NCI-H69 (cell line): Measurements from ENCODE around the gene CDC25C.
"Not testable (repeated sequence)": the region's sequence is repeated elsewhere in the genome, so short reads cannot be mapped to it uniquely, and the experiment has no call there.

ENCODE experiments used
- DNase-seq: peaks from one replicate; lab custom pipeline; 2025; lab: John Stamatoyannopoulos, UW

The CDC25C gene

DNA sequence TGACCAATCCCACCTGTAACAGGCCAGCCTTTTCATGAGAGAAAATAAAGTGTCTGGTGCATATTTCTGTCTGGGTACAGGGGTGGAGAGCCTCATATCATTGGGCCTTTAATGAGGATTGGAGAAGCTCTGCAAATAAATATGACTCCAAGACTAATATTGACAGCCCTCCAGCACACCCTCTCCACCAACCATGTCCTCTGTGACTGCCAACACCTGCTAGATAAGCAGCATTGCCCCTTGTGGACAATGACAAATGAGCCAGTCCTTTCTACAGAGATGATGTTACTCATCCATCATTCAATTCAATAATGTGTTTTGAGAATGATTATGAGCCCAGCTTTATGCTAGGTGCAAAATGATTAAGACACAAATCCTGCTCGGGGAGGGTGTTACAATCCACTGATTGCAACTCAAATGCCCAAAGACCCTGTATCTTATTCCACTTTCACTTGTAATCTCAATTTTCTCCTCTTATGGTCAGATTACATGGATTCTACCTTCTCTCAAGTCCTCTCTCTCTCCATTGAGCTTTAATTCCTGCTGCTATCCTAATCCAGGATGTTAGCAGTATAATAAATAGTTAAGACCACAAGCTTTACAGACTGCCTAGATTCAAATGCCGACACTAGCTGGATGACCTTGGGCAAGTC is 55.1 kb downstream of the CDC25C start:
- peak; percentile 83 for DNase-seq

GRCh38 chr5:138275895-138276294 is 55.7 kb downstream of the CDC25C start:
- no peak for DNase-seq

- DNase-seq = peak; percentile 95
These were observed 56.2 kb downstream of the CDC25C start for GRCh38 chr5:138275379-138275782.

DNA sequence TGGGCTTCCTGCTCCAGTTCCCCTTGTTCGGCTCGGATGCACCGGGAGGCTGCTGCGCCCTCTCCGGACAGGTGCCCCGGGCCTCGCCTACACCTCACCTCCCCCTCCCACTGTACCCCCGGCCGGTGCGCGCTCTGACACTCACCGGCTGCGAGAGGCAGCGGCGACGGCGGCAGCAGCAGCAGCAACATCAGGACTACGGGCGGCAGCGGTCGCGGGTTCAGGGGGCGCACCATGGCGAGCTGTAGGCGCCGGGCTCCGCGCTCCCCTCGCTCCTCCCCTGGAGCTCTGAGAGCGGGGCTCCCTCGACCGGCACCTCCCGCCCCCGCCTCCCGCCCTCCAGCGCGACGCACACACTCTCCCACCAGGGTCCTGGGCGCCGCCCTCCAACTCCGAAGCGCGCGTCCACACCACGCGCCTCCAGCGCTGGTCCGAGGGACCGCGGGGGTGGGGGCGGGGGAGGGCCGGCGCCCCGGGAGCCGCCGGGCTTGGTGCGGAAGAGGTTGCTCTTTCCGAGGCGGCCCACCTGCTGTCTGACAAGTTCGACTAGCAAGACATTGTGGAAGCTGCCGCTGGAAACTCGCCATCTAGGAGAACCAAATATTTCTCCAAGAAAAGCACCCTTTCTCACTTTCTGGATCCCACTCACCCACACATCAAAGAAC is 57.3 kb downstream of the CDC25C start, which contains the start of gene GFRA3:
TSS of gene GFRA3 (minus strand) at position 433 of the 665 bp plus-strand sequence. CDS start at position 236, 197 bp downstream.
- peak; percentile 74 for DNase-seq

DNA sequence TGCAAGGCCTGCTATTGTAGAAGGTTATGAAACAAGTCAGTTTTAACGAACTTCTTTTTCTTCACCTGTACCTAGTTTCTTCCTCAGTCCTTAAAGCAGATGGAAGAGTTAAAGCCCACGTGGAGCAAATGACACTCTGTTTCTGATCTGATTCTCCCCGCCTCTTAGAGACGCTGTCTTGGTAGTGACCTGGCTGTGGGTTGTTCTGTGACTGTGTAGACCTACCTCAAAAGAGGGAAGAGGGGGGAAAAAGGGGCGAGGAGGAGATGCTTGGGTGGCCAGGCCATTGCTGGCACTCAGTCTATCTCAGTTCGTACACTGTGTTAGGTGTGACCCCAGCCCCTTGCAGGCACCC is 57.8 kb downstream of the CDC25C start:
- DNase-seq = no peak

- DNase-seq = no peak
These were observed 58.9 kb downstream of the CDC25C start for GRCh38 chr5:138272681-138273080.

- DNase-seq = no peak
These were observed 60.3 kb downstream of the CDC25C start for GRCh38 chr5:138271281-138271680.

- DNase-seq = no peak
These were observed 67.4 kb downstream of the CDC25C start for GRCh38 chr5:138264183-138264582.

DNA sequence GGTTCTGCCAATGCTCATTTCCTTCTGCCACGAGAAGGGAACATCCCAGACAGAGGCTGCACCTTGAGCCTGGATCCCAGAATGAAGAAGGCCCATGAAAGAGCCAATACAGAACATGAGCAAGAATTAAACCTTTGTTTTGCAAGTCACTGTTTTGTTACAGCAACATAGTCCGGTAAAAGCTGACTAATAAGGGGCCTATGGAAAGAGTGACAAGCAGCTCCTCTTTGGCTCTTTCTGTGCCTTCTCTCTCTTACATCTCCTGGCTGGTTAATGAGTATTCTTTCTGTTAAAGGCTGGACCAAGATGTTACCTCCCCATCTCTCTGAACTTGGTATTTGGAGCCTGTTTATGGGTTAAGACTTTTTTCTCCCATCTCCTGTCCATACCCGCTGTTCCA is 68.0 kb downstream of the CDC25C start:
- DNase-seq = no peak

- no peak for DNase-seq
These were observed 72.8 kb downstream of the CDC25C start for GRCh38 chr5:138258704-138259292.

DNA sequence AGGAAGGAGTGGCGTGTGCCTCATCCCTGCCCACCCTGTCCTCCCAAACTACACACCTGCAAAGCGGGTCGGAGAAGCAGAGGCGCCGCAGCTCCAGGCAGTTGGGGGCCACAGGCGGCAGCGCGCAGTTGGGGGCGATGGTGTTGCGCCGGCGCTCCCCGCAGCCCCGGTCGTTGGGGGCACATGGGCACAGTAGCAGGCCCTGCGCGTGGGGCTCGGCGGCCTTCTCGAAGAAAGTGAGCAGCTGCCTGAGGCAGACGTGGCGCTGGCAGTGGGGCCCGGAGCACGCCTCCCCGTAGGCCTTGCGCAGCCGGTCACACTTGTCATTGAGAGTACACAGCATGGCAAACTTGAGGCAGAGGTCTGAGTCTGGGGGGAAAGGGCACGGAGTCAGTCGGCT is 74.0 kb downstream of the CDC25C start:
- DNase-seq = no peak

DNA sequence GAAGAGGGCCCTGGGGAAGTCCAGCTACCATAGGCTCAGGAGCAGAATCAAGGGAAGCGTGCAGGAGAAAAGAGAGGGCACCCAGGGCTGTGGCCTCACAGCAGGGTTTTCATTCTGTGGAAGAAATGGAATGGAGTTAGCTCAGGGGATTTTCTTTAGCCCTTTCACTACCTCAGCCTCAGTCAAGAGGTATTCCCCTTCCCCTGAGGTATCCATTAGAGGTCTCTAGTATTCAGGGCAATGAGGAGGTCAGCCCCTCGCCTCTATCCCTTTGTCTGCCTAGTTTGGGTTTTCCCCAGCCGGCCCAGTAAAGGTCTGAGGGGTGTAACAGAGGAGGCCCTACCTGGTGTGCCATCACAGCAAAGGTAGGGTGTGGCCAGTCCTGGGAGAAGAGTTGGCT is 78.7 kb downstream of the CDC25C start:
- no peak for DNase-seq

GRCh38 chr5:138247800-138248199 is 83.8 kb downstream of the CDC25C start:
- DNase-seq = not testable (repeated sequence)

DNA sequence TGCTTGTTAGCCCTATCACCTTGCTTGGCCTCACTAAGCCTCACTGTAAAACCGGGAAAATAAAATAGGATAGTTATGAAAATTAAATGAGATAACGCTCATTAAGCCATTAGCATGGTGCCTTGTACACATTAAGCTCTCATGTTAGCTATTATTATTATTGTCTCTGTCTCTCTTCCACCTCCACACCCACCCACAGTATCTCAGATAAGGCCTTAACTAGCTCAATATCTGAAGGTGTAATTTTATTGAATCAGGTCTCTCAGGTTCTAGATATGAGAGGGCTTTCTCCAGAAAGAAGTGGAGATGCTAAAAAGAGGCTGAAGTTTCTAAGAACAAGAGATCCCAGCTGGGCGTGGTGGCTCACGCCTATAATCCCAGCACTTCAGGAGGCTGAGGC is 84.8 kb downstream of the CDC25C start:
- no peak for DNase-seq

DNA sequence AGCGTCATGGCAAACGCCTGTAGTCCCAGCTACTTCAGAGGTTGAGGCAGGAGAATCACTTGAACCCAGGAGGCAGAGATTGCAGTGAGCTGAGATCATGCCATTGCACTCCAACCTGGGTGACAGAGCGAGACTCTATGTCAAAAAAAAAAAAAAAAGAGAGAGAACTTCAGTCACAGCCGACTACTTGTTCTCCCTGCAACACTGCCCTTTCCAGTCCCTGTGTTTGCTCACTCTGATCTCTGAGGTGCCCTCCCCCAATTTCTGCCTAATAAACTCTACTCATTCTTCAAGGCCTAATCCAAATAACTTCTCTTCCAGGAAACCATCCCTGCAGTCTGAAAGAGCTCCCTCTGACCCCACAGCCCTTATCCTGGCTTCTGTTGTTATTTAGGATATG is 85.3 kb downstream of the CDC25C start:
- no peak for DNase-seq

- no peak for DNase-seq
These were observed 85.9 kb downstream of the CDC25C start for GRCh38 chr5:138245717-138246116.

DNA sequence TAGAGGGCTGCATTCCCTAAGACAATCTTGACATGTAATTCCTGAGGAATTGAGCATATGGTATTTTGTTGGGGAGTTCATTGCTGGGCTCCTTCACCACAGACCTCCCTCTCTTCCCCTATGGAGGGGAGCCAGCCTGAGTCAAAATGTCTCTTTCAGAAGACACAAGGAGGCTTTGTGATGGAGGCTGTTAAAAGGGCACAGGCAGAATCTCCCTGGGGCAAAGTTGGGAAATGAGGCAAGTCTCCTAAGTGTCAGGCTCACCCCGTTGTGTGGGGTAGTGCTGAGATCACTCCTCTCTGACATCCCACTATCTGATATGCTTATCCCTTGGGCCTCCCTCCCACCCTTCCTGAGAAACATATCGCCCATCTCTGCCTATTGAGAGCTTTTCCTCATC is 87.8 kb downstream of the CDC25C start:
- no peak for DNase-seq

DNA sequence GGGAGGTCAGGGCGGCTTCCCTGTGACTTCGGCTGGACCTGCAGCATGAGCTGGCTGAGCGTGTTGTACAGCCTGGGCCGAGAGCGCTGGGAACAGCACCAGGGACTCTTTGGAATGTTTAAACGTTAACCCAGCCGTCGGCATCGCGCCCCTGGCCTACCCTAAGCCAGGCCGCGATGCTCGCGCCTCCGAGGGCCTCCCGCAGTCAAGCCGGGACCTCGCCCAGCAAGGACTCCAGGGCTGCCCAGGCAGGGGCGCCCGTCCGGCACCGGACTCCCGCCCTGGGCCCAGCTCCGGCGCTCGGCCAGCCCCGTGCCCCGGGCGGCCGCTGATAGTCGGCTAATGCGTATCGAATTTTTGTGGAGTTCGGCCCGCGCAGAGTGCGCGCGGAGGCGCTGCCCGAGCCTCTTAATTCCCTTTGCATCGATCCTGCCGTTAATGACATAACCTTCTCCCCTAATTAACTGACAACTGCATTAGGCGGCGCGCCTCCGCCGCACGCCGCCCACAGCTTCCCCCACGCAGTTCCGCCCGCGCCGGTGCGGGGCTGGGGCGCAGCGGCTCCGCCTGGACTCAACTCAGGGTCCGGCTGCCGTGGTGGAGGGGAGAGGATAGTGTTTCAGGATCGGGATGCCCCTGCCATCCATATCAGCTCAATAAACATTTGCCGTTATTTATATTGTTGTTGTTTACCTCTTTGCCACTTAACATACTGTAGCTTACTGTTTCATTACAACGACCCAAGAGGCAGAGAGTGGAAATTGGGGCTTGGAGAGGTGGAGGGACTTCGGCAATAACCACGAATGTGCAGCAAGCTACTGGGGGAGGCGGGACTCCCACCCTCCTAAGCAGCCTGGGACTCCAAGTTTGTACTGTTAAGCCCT is 89.7 kb downstream of the CDC25C start:
- DNase-seq = peak; percentile 76

- DNase-seq = no peak
These were observed 90.8 kb downstream of the CDC25C start for GRCh38 chr5:138240650-138241385.

GRCh38 chr5:138238034-138238433 is 93.6 kb downstream of the CDC25C start:
- no peak for DNase-seq
